Smooth muscle cell of the brain vasculature (primary cell): Measurements from ENCODE around the gene SH2D2A.
A peak's percentile ranks its signal among the peaks of the same experiment; 100 is the strongest.

ENCODE experiments used
- DNase-seq: peaks from one replicate; pipeline ENCODE4 v3.0.0-alpha.2; 2012; ENCODE audit warnings: low read depth, low spot score

The SH2D2A gene

GRCh38 chr1:156803086-156803851 is 13.4 kb downstream of the SH2D2A start:
- DNase-seq = no peak

GRCh38 chr1:156802421-156802935 is 14.2 kb downstream of the SH2D2A start:
- DNase-seq = no peak

- peak; percentile 69 for DNase-seq
These were observed 15.1 kb downstream of the SH2D2A start for GRCh38 chr1:156801409-156802121.

- DNase-seq = no peak
These were observed 19.3 kb downstream of the SH2D2A start for GRCh38 chr1:156797212-156797871.

GRCh38 chr1:156796340-156797097 is 20.1 kb downstream of the SH2D2A start:
- DNase-seq = no peak

GRCh38 chr1:156795787-156796186 is 20.9 kb downstream of the SH2D2A start:
- no peak for DNase-seq

- DNase-seq = no peak
These were observed 21.3 kb downstream of the SH2D2A start for GRCh38 chr1:156795374-156795733.

GRCh38 chr1:156794506-156795373 is 21.9 kb downstream of the SH2D2A start:
- DNase-seq = no peak

- DNase-seq = no peak
These were observed 26.9 kb downstream of the SH2D2A start for GRCh38 chr1:156789621-156790318.

- no peak for DNase-seq
These were observed 28.5 kb downstream of the SH2D2A start for GRCh38 chr1:156788136-156788535.

- no peak for DNase-seq
These were observed 30.0 kb downstream of the SH2D2A start for GRCh38 chr1:156786640-156787039.

GRCh38 chr1:156785458-156785857 is 31.2 kb downstream of the SH2D2A start:
- DNase-seq = no peak

GRCh38 chr1:156781585-156782186 is 35.0 kb downstream of the SH2D2A start:
- no peak for DNase-seq

GRCh38 chr1:156777573-156777972 is 39.1 kb downstream of the SH2D2A start:
- no peak for DNase-seq

GRCh38 chr1:156776942-156777341 is 39.7 kb downstream of the SH2D2A start:
- DNase-seq = no peak

GRCh38 chr1:156775799-156776198 is 40.8 kb downstream of the SH2D2A start:
- no peak for DNase-seq

- DNase-seq = no peak
These were observed 43.0 kb downstream of the SH2D2A start for GRCh38 chr1:156773607-156774006.

- no peak for DNase-seq
These were observed 43.7 kb downstream of the SH2D2A start for GRCh38 chr1:156772728-156773497.

- DNase-seq = no peak
These were observed 44.4 kb downstream of the SH2D2A start for GRCh38 chr1:156772222-156772621.
